ENCODE measurements around the gene BTG4.
A peak's percentile ranks its signal among the peaks of the same experiment; 100 is the strongest.

Gene BTG4

DNA sequence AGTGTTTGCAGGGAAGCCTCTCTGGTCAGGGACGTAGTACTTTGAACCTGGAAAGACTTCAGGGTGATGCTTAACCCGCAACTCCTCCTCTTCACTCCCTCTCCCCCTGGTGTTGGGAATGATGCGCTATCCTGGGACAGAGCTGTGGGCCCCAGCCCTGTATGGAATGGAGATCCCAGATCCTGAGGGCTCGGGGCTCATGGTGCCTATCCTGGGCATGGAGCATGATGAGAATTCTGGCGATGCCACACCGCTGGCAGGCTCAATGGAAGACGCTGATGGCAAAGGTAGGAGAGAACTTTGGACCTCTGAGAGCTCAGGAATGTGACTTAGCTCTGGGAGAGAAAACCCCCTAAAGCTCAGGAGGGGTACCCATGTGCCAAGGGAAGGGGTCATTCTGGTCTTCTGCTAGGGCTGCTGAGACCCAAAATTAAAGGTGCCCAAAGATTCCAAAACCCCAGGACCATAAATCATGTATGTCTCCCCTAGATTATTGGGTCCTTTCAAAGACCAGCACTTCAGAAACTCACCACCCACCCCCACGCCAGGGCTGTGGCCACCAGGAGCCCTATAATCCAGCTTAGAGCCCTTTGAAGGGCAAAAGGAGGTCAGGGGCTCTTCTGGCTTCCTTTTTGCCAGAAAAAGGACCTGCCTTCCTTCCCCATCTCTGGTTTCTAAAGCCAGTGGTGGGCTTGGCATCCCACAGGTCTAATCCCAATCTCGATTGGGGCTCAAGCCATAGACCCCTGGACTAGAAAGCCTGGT is 52.5 kb downstream of the BTG4 start:
- H3K27me3 Mint-ChIP-seq = peaks cover 11% of the 10 kb centered on the region

DNA sequence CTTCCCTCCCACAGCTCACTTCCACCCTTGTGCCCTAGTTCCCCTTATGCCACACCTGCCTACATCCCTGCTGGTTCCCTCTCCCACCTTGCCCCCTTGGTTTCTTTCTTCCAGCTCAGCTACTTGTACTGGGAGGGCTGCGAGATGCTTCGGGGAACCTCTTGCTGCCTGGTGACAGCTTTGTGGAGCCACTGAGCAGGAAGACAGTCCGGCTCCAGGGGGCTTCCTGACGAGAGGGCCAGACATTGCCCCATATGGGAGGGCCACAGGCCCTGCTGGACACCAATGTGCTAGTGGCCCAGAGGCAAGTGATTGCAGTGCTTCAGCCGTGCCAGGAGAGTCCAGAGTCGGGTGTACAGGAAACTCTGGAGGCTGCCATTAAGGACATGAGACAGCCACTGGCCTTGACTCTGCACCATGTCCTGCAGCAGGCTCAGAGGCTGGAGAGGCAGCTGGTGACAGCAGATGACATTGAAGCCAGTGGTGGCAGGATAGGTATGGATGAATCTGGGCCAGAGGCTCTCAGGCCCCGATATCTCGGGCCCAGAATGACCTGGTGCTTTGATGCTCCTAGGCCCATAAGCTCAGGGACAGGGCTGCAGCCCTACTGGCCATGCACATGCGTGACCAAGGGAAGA is 54.3 kb downstream of the BTG4 start:
- Mint-ChIP-seq H3K4me1 (ENCODE audit: low read depth) (peaks cover 5% of the 10 kb centered on the region), H3K27me3 (peaks cover 9% of the 10 kb centered on the region), H3K27ac (no peak overlapping the region), H3K36me3 (ENCODE audit: low read depth) (no peaks in the 10 kb centered on the region), H3K9me3 (no peaks in the 10 kb centered on the region), H3K4me3 (no peak overlapping the region)

More for the DNA sequence above, 52.5 kb downstream of the BTG4 start:
- H3K4me3 Mint-ChIP-seq = no peak overlapping the region
- no peak overlapping the region for H3K27ac Mint-ChIP-seq
- peaks cover 5% of the 10 kb centered on the region for H3K4me1 Mint-ChIP-seq (ENCODE audit: low read depth)
- no peaks in the 10 kb centered on the region for H3K9me3 Mint-ChIP-seq
- H3K36me3 Mint-ChIP-seq (ENCODE audit: low read depth) = no peaks in the 10 kb centered on the region

DNA sequence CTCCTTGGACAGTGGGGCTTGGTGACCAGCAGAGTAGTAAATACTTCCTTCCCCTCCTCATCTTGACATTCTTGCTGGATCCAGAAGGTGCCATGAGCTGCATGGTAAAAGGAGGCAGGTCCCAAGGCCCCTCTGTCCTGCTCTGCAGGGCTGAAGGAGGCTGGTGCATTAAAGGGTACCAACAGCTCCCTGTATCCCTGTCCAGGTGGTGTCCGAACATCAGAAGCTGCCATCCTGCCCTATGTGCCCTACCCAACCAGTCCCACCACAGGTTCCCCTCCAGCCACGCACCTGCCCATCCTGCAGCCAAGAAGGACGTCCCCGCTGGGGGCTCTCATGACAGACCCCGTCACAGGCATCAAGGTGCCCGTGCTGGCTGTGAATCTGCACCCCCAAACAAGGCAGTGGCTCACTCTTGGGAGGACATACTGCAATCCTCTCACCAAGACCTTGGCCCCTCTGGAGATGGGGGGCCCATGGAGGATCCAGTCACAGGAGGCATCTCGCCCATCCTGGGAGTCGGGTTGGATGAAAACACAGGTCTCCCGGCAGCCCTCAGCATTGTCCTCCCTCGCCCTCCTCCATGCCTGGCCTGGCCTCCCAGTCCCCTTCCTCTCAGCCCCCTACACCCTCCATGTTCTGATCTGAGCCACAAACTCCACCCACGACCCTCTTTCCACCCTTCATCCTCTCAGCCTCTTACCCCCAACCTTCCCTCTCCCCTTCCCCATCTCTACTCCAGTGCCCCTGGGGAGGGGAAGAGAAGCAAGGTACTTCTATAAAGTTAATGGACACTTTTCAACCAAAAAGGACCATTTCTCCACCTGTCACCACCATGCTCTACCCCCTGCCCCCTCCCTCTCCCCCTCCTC is 55.1 kb downstream of the BTG4 start:
- no peak overlapping the region for H3K27ac Mint-ChIP-seq
- H3K4me3 Mint-ChIP-seq = no peak overlapping the region
- H3K36me3 Mint-ChIP-seq (ENCODE audit: low read depth) = no peaks in the 10 kb centered on the region
- peaks cover 5% of the 10 kb centered on the region for H3K4me1 Mint-ChIP-seq (ENCODE audit: low read depth)
- no peaks in the 10 kb centered on the region for H3K9me3 Mint-ChIP-seq
- H3K27me3 Mint-ChIP-seq = peaks cover 8% of the 10 kb centered on the region

DNA sequence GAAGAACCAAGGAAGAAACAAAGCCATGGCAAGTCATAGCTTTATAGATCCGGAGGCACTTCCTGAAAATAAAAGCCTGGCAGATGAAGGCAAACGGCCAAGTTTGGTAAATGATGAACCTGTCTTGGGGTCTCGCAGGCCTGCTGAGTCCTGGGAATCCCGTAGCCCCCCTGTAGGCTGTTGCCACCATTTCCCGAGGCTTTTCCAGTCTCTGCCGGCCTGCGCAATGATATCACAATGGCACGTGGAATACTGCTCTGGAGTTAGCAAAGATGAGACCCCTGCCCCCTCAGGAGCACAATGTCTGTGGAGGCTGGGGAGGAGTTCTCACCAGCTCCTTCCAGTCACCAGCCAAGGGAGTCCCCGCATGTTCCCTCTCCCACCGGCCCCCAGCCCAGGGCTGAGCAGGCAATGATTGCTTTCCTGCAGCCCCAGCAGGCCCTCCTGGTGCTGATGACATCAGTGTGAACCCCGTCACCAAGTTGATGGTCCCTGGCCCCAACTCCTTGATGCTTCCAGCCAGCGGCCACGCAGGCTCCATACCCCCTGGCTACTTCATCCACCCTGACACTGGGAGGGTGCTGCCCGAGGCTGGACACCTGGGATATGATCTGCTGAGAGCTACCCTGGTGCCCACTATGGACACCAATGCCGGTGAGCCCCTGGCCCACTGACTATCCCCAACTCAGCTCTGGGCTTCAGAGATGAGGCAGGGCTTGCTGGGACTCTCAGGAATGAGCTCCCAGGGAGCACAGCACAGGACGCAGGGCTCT is 55.9 kb downstream of the BTG4 start:
- H3K4me1 Mint-ChIP-seq (ENCODE audit: low read depth) = peaks cover 5% of the 10 kb centered on the region
- peaks cover 13% of the 10 kb centered on the region for H3K27me3 Mint-ChIP-seq
- no peak overlapping the region for H3K27ac Mint-ChIP-seq
- H3K36me3 Mint-ChIP-seq (ENCODE audit: low read depth) = no peaks in the 10 kb centered on the region
- H3K9me3 Mint-ChIP-seq = no peaks in the 10 kb centered on the region
- no peak overlapping the region for H3K4me3 Mint-ChIP-seq

DNA sequence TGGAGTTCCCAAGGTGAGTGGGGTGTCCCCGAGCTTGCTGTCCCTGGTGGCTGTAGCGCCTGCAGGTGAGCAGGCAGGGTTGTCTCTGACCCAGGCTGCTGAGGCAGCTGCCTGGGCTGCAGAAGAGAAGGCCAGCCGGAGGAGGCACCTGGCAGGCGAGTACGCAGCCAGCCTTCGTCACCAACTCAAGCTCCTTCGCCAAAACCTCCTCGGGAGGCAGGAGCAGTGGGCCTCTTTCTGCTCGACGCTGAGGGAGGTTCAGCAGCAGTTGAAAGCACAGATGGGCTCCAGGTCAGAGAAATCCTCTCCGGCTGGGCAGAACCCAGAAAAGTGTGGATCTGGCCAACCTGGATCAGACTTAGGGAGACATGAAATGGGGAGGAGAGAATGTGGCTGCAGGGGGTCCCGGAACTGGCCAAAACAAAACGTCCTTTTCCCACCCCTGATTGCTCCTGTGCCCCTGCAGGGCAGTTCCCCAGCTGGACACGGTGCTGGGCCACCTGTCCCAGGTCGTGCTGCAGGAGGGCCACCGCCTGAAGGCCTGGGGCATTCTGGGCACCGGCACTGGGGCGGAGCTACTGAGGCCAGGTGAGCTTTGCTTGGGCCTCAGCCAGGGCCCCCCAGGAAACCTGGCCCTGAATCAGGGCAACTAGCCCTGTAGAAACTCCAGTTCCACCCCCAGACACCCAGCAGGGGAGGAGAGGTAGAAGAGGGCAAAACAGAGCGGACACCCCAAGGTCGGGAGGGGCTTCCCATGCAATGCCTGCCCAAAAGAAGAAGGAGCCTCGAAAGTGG is 56.7 kb downstream of the BTG4 start:
- Mint-ChIP-seq H3K4me3 (no peak overlapping the region), H3K4me1 (ENCODE audit: low read depth) (peaks cover 5% of the 10 kb centered on the region), H3K27me3 (peaks cover 13% of the 10 kb centered on the region), H3K9me3 (no peaks in the 10 kb centered on the region), H3K36me3 (ENCODE audit: low read depth) (no peaks in the 10 kb centered on the region), H3K27ac (no peak overlapping the region)

DNA sequence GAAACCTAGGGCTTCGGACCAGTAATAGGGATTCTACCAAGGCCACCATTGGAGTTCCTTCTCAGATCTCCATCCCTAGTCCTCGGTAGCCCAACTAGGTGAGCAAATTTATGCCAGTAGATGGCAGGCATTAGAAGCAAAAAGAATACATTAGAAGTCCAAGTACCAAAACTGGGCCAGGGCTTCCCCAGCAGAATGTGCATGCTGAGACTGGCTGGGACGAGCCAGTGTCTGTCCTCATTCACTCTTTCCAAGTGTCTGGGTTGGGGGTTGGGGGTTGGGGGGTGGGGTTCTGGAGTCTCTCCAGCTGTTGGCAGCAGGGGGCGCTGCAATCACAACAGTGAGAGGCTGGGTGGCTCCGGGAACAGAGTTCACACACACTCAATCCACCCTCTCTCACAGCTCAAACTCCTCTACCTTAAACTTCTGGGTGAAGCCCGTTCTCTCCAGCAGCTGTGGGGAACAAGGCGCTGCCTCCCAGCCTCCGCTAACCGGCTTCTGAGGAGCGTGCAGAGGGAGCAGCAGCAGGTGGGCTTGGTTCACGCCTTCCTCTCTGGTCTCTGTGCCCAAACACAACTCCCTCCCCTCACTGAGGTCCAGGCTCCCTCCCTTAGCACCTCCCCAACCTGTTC is 57.5 kb downstream of the BTG4 start:
- H3K36me3 Mint-ChIP-seq (ENCODE audit: low read depth) = no peaks in the 10 kb centered on the region
- H3K9me3 Mint-ChIP-seq = no peaks in the 10 kb centered on the region
- peaks cover 5% of the 10 kb centered on the region for H3K4me1 Mint-ChIP-seq (ENCODE audit: low read depth)
- no peak overlapping the region for H3K4me3 Mint-ChIP-seq
- no peak overlapping the region for H3K27ac Mint-ChIP-seq
- peaks cover 10% of the 10 kb centered on the region for H3K27me3 Mint-ChIP-seq

DNA sequence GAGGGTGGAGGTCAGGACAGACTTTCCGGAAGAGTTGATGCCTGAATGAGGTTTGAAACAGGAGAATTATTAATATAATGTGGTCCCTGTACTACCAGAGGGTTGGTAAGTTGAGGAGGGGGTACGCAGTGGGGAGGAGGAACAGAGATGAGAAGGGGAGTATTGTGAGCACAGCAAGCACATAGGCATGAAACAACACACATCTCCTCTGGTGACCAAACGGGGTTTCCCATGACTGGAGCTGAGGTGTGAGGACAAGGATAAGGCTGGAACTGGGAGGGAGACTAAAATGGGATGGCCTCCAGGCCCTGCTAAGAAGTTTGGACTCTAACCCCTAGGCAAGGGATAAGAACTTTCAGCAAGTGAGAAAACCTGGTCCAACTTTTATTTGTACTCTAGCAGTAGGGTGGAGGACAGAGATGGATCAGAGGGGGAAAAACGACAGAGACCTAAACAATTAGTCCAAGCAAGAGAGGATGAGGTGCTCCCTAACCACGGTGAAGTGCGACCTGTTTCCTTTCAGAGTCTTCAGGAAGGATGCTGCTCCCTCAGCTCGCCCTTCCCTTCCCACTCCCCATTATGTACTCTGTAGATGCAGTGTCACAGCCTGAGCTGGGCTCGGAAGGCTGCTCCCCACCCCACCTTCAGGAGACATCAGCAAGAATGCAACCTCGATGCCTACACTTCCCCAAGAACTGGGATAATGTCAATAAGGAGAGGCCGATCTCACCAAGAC is 59.2 kb downstream of the BTG4 start:
- Mint-ChIP-seq H3K9me3 (no peaks in the 10 kb centered on the region), H3K4me3 (no peak overlapping the region), H3K4me1 (ENCODE audit: low read depth) (peaks cover 5% of the 10 kb centered on the region), H3K27me3 (peaks cover 5% of the 10 kb centered on the region), H3K36me3 (ENCODE audit: low read depth) (no peaks in the 10 kb centered on the region), H3K27ac (no peak overlapping the region)

DNA sequence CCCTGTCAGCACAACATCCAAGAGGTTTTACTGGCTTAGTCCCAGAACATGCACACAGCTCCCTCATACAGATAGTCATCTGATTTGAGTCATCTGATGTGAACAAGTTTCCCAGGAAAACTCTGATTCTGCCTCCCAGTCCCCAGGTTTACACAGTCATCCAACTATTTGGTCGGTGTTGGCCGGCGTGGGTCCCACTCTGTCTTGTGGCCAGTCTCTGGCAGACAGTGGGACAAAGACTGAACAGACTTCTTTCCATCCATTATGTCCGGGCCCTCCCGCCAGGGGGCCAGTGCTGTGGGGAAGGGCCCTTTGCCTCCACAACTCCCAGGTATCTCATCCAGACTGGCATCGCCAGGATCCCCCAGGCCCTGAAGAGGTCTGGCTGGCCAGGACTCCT is 60.0 kb downstream of the BTG4 start:
- Mint-ChIP-seq H3K9me3 (no peaks in the 10 kb centered on the region), H3K27me3 (peaks cover 5% of the 10 kb centered on the region), H3K27ac (peak overlapping the region; percentile 38), H3K36me3 (ENCODE audit: low read depth) (no peaks in the 10 kb centered on the region), H3K4me1 (ENCODE audit: low read depth) (peaks cover 5% of the 10 kb centered on the region), H3K4me3 (no peak overlapping the region)

DNA sequence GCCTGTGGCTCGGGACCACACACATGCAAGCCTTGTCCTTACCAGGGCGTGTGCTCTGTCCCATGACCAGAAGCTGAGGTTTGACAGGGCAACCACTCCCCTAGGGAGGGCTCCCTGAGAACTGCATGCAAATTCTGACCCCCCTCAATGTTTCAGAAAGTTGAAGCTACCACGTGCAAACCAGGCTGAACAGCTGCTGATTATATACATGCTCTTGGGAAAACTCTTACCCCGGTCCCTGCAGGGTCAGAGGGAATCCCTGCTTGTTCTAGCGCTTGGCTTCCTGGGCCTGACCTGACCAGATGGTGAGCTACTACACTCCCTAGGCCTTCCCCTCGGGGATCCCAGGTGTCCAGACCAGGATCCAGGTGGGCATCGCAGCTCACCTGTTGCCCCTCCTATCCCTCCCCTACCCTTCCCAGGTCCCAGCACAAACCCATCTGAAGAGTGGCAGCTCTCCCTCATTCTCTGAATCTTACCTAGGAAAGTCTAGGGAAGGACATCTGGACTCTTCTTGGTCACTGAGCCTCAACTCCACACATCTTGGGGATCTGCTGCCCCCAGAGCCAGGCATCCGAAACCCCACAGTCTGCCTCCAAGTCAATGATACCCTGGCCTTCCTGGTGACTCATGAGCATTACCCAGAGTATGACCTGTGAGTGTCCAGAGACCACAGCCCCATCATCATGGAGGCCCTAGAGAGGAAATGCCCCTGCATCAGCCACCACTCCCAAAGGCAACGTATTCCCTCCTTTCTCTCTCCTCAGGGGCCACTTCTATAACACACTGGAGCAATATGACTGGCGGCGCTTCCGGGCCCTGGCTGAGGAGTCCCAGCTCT is 61.5 kb downstream of the BTG4 start:
- Mint-ChIP-seq H3K9me3 (no peaks in the 10 kb centered on the region), H3K36me3 (ENCODE audit: low read depth) (no peaks in the 10 kb centered on the region), H3K27ac (no peak overlapping the region), H3K4me1 (ENCODE audit: low read depth) (peaks cover 19% of the 10 kb centered on the region), H3K4me3 (no peak overlapping the region), H3K27me3 (peaks cover 5% of the 10 kb centered on the region)

DNA sequence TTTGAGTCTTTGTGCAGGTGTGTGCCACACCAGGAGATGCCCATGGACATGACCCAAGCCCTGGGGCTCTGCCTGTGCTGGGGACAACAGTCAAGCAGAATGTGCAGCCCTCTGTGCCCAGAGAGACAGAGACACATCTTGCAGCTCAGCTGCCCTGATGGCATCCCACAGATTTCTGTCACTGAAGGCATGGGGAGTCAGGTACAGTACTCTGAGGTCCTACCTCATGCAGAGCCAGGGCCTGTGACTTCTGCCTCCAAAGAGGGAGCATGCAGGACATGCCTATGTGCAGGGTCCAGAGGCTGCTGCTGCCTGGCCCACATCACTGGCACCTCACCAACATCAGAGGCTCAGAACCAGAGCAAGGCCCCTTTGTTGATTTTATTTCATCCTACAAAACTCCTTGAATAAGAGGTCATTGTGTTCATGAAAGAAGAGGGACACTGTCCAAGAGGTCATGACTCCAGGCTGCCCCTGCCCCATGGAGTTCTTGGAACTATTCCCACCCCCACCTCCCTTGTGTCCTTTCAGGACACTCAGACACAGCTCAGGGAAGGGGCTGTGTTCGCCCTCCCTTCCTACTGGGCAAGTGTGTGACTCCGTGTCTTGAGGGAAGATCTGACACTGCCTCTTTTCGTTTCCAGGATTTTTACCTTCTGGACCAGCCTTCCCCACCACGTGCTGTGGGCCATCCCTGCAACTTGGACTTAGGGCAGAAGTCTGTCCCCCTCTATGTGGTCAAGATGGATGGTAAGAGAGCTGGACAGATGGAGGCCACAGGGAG is 62.3 kb downstream of the BTG4 start:
- Mint-ChIP-seq H3K27me3 (peaks cover 5% of the 10 kb centered on the region), H3K36me3 (ENCODE audit: low read depth) (no peaks in the 10 kb centered on the region), H3K27ac (no peak overlapping the region), H3K4me1 (ENCODE audit: low read depth) (peaks cover 17% of the 10 kb centered on the region), H3K9me3 (no peaks in the 10 kb centered on the region), H3K4me3 (no peak overlapping the region)

DNA sequence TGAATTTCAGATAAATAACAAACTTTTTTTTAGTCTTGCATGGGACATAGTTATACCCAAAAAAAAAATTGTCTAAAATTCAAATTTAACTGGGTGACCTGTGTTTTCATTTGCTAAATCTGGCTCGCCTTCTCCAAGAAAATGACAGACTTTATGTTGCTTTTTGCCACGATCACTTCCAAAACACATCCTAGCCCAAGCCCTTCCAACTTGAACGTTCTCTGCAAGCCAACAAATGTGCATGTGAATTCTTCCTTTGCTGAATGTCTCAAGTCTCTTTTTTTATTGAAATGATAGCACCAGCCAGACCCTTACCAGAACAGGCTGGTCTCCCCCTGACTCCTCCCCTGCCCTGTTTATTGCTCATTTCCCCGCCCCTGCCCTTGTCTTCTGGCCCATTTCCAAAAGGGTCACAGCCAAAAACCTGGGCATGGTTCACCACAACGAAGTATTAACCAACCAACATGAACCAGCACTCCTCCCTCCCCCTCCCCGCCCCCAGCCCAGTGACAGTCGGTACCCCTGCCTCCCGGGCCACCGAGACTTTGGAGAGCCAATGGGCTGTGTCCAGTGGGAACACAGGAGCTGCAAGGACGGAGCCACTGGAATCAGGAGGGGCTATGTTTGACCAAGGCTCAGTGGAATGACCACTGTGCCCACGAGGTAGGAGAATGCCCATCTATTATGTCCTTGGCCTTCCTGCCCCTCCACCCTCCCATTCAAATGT is 63.2 kb downstream of the BTG4 start:
- Mint-ChIP-seq H3K4me1 (ENCODE audit: low read depth) (peaks cover 15% of the 10 kb centered on the region), H3K27me3 (peaks cover 5% of the 10 kb centered on the region), H3K36me3 (ENCODE audit: low read depth) (no peaks in the 10 kb centered on the region), H3K4me3 (no peak overlapping the region), H3K27ac (no peak overlapping the region), H3K9me3 (no peaks in the 10 kb centered on the region)

Measured in stimulated activated naive CD8-positive, alpha-beta T cell treated with anti-CD3 and anti-CD28 coated beads, Interleukin-15, Interleukin-2, amounts not matched to agents 100 ng/mL and 50 ng/mL, for 24 hours (primary cell).